Measurements from ENCODE around the gene IL1RAPL1.

GRCh38 chrX:29024871-29025270 lies 437.6 kb downstream of the IL1RAPL1 start:
- TF ChIP-seq POLR2AphosphoS5 (IDR thresholded peaks at IDR 0.05; ENCODE audit: low read depth, low read length) (no peak), REST (IDR thresholded peaks at IDR 0.05; ENCODE audit: insufficient read depth in 1 of 2, low read depth in 2 of 2, low read length in 2 of 2) (no peak), SIN3A (IDR thresholded peaks at IDR 0.05; ENCODE audit: borderline replicate concordance, insufficient read depth, low read length) (no peak), TAF1 (IDR thresholded peaks at IDR 0.05; ENCODE audit: borderline replicate concordance, insufficient read depth, low read length) (no peak)

Data from PFSK-1 (cell line).